HG03097 (cell line): ENCODE results near the gene SLX1A.
"Not testable (repeated sequence)": the region's sequence is repeated elsewhere in the genome, so short reads cannot be mapped to it uniquely, and the experiment has no call there.

Experiments used
- ATAC-seq: cut with Tn5 transposase; IDR thresholded peaks from one replicate; pipeline ENCODE4 v1.9.1; 2021; ENCODE audit not compliant: unreplicated experiment, low FRiP score

Gene SLX1A

DNA sequence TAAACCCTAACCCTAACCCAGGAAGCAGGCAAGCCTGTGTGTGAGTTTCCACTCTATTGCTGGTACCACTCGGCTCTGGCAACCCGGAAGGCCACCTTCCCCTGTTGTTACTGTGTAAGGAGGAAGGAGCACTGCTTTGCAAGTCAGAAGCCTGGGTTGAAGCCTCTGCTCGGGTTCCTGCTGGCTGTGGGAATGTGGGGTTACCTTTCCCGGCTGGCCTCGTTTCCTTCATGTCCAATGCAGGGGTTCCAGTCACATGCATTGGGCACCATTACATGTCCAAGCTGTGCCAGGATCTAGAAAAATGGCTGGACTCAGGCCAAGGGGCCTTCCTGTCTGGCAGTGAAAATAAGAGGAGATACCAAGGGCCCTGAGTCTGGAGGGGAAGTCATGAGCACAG, 23.4 kb downstream of the SLX1A start:
- ATAC-seq = not testable (repeated sequence)
